Mucosa of stomach (tissue), 1 donor: ENCODE data around the gene IFITM10.

ENCODE experiments used
- H3K27me3 ChIP-seq: one replicate; pipeline ENCODE4 v1.7.0; 2013; ENCODE audit warnings: mild to moderate bottlenecking, low read length; ENCODE audit not compliant: control insufficient read depth, insufficient read depth
- H3K36me3 ChIP-seq: one replicate; pipeline ENCODE4 v1.7.0; 2013; ENCODE audit warnings: low read length; ENCODE audit not compliant: control insufficient read depth, insufficient read depth
- H3K4me1 ChIP-seq: one replicate; pipeline ENCODE4 v1.7.0; 2013; ENCODE audit warnings: mild to moderate bottlenecking, low read length; ENCODE audit not compliant: control insufficient read depth, insufficient read depth
- H3K4me3 ChIP-seq: one replicate; pipeline ENCODE4 v1.7.0; 2013; ENCODE audit warnings: low read length
- H3K9ac ChIP-seq: one replicate; pipeline ENCODE4 v1.7.0; 2013; ENCODE audit warnings: mild to moderate bottlenecking, low read length, moderate library complexity
- H3K9me3 ChIP-seq: one replicate; pipeline ENCODE4 v1.7.0; 2013; ENCODE audit warnings: mild to moderate bottlenecking, low read length, moderate library complexity; ENCODE audit not compliant: control insufficient read depth
- donor health status: Pancreatic carcinoma.

Gene IFITM10

DNA sequence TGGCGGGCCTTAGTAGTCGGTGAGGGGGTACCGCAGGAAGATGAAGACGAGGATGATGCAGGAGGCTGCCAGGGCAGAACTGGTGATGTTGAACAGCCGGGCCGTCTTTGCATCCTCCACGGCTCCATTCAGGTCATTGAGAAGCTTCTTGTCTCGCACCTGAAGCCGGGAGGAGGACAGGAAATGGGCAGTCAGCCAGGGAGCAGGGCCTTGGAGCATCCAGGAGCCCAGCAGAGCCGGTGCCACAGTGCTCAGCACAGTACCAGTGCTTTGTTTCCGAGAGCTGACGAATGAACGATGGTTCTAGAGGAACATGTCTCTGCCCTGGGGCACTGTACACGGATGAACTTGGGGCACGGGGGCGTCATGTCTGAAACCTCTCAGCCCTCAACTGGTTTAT lies 15.1 kb downstream of the IFITM10 start:
- no peak overlapping the region for H3K4me3 ChIP-seq
- peaks cover 14% of the 10 kb centered on the region for H3K9me3 ChIP-seq
- no peak overlapping the region for H3K9ac ChIP-seq
- peaks cover 31% of the 10 kb centered on the region for H3K27me3 ChIP-seq
- no peaks in the 10 kb centered on the region for H3K36me3 ChIP-seq
- H3K4me1 ChIP-seq: no peaks in the 10 kb centered on the region

DNA sequence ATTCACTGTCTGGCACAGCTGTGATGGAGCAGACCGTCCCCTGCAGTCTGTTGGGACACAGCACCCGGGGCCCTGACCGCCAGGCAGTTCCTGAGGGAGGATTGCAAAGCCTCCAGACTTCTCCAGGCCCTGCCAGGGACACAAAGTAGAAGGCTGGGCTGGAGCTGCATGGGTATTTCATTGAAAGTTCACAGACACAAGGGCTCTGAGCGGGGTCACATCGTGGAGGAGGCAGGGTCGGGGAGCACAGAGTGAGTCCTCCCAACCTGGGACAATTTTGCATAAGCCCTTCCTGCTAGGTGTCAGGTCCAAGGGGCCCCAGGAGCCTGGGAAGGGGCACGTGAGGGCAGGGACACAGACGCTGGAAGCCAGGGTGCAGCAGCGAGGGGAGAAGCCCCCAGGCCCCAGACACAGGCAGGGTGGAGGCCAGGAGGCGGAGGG lies 15.7 kb downstream of the IFITM10 start:
- no peak overlapping the region for H3K9ac ChIP-seq
- H3K9me3 ChIP-seq: peaks cover 14% of the 10 kb centered on the region
- no peak overlapping the region for H3K4me3 ChIP-seq
- H3K4me1 ChIP-seq: no peaks in the 10 kb centered on the region
- H3K36me3 ChIP-seq: no peaks in the 10 kb centered on the region
- H3K27me3 ChIP-seq: peaks cover 36% of the 10 kb centered on the region

DNA sequence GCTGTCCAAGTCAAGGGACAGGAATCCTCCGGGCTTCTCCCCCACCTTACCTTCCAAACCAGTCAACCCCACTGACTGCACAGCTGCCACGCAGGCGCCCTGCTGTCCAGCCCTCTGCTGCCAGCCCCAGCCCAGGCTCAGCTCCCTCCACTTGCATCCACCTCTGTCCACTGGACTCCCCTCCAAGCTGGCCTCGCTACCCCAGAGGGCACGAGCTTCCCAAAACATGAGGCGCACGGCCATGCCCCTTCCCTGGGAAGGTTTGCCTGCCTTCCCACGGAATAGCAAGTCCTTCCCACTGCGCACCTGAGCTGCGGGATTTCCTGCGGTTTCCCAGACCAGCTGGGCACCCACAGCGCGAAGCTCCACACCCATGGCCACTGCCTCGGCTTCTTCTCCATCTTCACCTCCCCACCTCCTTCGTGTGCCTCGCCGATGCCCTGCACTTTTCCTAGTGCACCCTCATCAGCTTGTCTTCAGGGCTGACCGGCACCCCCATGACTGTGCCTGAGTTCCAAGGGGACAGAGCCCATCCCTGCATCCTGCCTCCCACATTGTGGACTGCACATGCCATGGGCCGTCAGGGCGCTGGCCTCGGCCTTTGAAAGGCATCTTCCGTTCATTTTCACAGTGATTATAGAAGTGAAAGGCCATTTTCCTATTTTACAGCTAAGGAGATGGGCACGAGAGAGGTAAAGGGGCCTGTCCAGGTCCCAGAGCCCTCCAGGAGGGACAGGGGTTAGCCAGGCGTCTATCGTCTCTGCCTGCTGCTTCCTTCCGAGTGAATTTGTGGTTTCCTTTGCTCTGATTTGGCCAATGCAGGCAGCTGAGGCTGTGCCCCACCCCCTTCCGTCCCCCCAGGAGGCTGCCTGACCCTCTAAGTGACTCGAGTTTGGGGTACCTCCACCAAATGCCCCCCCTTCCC lies 16.4 kb downstream of the IFITM10 start:
- Histone ChIP-seq H3K36me3 (no peaks in the 10 kb centered on the region), H3K27me3 (peaks cover 38% of the 10 kb centered on the region), H3K4me1 (no peaks in the 10 kb centered on the region), H3K4me3 (no peak overlapping the region), H3K9me3 (peaks cover 14% of the 10 kb centered on the region), H3K9ac (no peak overlapping the region)

DNA sequence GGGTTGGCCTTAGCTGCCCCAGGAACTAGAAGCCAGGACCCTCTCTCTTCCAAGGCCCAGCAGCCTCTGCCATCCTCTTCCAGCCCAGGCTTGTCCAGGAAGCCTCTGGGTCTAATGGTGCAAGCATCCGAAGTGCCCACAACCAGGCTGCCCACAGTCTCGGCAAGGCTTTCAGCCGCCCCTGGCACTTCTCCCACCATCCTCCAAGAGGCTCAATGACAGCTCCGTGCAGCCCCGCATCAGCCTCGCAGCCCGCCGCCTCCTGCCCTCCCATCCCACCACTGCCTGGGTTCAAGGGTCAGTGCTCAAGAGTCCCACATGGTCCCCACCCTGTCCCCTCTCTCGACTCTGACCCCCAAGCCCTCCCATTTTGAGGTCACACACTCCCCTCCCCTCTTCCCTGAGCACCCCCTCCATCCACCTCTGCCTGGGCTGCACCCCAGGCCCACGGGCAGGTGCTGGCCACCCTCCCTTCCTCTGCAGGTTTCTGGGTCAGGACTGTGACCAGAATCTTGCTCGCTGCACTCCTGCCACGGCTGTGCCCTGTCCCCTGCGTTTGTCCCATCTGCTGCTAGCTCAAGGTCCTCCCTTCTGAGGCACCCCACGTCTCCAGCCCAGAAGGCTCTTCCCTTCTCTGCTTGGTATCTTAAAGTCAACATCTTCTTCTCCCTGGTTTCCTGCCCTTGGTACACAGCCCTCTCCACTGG lies 17.2 kb downstream of the IFITM10 start:
- no peaks in the 10 kb centered on the region for H3K36me3 ChIP-seq
- H3K27me3 ChIP-seq: peaks cover 41% of the 10 kb centered on the region

DNA sequence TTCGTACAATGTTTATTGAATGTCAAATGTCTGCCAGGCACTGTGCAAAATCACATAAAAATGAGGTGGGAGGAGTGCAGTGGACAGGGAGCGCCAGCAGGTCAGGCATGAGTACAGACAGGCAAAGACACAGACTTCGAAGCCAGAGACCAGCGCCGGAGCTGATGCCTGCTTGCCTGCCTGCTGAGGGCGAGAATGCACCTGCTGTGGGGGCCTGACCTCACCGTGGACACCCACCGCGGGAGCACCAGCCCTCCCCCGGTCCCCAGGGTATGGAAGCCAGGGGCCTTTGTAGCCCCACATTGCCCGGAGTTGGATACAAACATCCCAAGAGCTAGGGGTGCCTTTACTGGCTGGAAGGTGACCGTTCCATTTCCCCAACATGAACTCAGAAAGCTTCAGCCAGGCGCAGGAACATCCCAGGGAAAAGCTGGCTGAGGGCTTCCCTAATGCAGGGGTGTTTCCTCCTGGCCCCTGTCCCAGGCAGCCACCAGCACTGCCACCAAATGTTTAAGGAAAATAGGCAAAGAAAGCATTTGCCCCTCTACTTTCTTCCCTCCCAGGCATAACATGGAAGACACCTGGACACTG lies 17.9 kb downstream of the IFITM10 start:
- H3K9ac ChIP-seq: no peak overlapping the region
- H3K4me1 ChIP-seq: no peaks in the 10 kb centered on the region
- no peak overlapping the region for H3K4me3 ChIP-seq
- H3K9me3 ChIP-seq: peaks cover 13% of the 10 kb centered on the region
- H3K27me3 ChIP-seq: peaks cover 41% of the 10 kb centered on the region
- H3K36me3 ChIP-seq: no peaks in the 10 kb centered on the region

More for the DNA sequence above, 17.2 kb downstream of the IFITM10 start:
- Histone ChIP-seq H3K4me1 (no peaks in the 10 kb centered on the region), H3K9me3 (peaks cover 14% of the 10 kb centered on the region), H3K4me3 (no peak overlapping the region), H3K9ac (no peak overlapping the region)

DNA sequence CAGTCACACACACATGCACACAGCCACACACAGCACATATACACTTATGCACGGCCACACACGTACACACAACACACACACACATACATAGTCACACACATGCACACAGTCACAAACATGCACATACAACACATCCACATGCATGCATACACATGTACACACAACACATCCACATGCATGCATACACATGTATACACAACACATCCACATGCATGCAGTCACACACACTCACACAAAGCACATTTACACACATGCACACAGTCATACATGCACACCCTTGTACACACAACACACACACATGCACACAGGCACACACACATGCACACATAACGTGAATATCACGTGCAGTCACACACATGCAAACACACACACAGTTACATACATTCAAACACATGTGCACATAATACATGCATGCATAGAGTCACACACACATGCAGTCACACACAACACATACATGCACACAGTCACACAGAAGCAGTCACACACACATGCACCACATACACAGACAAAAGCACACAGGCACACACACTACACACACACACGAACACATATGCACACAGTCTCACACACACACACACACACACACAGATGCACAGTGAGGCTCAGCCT lies 18.8 kb downstream of the IFITM10 start:
- Histone ChIP-seq H3K9ac (no peak overlapping the region), H3K27me3 (peaks cover 41% of the 10 kb centered on the region), H3K36me3 (no peaks in the 10 kb centered on the region), H3K9me3 (peaks cover 7% of the 10 kb centered on the region), H3K4me3 (no peak overlapping the region), H3K4me1 (no peaks in the 10 kb centered on the region)

DNA sequence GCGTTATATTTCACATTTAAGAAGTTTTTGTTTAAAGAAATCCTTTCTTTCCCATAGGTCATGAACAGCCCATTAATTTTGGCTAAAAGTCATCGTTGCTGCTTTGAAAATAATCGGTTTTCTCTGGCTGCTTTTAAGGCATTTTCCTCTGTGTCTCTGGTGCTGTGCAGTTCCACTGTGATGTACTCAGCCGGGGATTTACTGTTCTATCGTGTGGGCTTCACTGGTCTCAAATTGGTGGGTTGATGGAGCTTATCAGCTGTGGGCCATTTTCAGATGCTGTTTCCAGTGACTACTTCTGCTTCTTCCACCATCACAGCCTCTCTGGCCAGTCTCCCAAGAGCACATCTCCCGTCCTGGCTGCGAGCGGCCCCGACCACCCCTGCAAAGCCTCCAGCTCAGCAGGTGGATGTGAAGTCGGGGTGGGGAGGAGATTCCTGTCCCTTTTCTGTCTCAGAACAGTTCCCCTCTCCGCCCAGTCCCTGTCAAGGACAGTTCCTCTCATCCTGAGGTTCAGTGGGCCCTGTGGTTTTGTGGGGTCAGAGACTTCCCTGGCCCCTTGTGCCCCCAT lies 20.3 kb downstream of the IFITM10 start:
- Histone ChIP-seq H3K9me3 (no peaks in the 10 kb centered on the region), H3K27me3 (peaks cover 37% of the 10 kb centered on the region), H3K36me3 (no peaks in the 10 kb centered on the region), H3K9ac (no peak overlapping the region), H3K4me3 (no peak overlapping the region), H3K4me1 (no peaks in the 10 kb centered on the region)

DNA sequence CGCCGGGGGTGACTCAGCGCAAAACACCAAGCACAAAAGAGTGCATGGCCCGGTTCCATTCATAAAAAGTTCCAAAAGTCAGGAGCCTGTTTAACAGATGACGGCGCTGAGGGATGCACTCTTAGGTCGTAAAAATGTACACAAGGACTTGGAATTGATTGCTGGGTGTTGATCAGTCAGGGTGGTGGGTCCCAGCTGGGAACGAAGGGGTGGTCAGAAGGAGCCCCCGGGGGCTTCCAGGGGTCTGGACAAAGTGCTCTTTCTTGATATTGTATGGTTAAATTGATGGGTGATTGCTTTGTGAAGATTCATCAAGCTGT lies 20.7 kb downstream of the IFITM10 start:
- Histone ChIP-seq H3K9me3 (no peaks in the 10 kb centered on the region), H3K27me3 (peaks cover 33% of the 10 kb centered on the region), H3K4me1 (no peaks in the 10 kb centered on the region), H3K36me3 (no peaks in the 10 kb centered on the region), H3K4me3 (no peak overlapping the region), H3K9ac (no peak overlapping the region)

DNA sequence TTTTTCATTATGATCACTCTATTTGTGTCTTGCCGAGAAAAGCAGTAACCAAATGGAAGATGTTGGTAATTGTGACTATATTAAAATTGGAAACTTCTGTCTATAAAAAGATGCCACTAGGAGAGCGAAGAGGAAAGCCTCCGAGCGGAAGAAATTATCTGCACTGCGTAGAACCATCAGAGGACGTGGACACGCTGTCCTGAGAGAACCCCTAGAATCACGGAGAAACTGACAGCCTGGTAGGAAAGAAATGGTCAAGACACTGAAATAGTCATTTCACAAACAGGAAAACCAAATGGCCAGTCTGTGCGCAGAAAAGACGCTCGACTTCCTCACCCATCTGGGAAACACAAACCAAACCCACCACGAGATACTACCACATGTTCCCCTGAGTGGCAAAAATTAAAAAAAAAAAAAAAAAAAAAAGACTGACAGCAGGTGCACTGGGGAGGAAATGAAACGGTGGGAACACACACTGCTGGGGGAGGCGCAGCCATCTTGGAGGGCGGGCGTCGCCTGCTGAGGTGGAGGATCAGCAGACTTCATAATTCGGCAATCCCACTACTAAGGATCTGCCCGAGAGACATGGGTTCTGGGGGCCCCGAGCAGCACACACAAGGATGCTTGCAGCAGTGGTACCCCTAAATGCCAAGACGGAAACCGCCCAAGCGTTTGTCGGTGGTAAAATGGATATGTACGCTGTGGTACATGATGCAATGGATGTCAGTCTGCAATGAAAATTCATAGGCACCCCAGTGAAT lies 21.3 kb downstream of the IFITM10 start:
- Histone ChIP-seq H3K27me3 (peaks cover 32% of the 10 kb centered on the region), H3K9me3 (no peaks in the 10 kb centered on the region), H3K9ac (no peak overlapping the region), H3K4me1 (no peaks in the 10 kb centered on the region), H3K36me3 (no peaks in the 10 kb centered on the region), H3K4me3 (no peak overlapping the region)

DNA sequence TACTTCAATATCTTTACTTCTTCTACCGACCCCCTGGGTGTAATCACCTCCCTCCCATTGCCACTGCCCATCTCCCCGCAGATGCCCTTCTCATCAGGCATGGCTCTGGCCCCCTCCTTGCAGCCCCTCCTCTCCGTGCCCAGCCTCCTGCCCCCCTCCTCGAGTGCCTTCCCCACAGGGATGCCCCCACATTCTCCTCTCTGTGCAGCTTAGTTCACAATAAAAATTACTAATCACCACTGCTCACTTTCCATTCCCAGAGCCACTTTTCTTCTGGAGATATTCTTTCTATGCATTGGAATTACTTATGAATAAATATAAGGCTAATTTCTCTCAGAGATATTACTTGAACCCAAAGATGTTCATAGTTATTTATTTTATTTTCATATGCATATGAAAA lies 22.1 kb downstream of the IFITM10 start:
- H3K4me3 ChIP-seq: no peak overlapping the region
- H3K9ac ChIP-seq: no peak overlapping the region
- peaks cover 29% of the 10 kb centered on the region for H3K27me3 ChIP-seq
- H3K36me3 ChIP-seq: no peaks in the 10 kb centered on the region
- H3K4me1 ChIP-seq: no peaks in the 10 kb centered on the region
- no peaks in the 10 kb centered on the region for H3K9me3 ChIP-seq

DNA sequence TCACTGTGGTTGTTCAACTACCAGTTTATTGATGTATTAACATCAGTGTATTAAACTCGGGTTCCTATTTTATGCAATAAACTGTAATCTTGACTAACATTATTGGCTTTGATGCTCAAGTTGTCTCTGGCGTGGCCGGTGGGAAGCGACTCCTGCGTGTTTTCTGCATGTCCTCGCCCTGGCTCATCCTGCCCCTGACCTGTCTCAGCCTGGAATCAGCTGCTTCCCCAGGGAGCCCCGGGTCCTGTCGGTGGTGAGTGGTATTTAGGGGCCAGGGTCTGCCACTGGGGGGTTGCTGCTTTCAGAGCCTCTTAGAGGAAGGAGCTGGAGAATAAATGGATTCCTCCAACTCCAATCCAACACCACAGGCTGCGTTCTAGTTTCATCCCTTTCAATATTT lies 22.5 kb downstream of the IFITM10 start:
- Histone ChIP-seq H3K36me3 (no peaks in the 10 kb centered on the region), H3K4me3 (no peak overlapping the region), H3K4me1 (no peaks in the 10 kb centered on the region), H3K27me3 (peaks cover 25% of the 10 kb centered on the region), H3K9me3 (no peaks in the 10 kb centered on the region), H3K9ac (no peak overlapping the region)
